GM12891 (cell line): ENCODE data around the gene BHLHE41.

Source experiments
- DNase-seq: peaks from one replicate; pipeline ENCODE4 v3.0.0; 2011; ENCODE audit warnings: low spot score; ENCODE audit not compliant: insufficient read length
- FAIRE-seq: peaks from 2 replicates; lab custom pipeline; 2011; peaks lifted over from hg19 to GRCh38; lab: Jason Lieb, UNC
- PAX5 ChIP-seq: IDR thresholded peaks from 2 replicates; pipeline ENCODE4 v1.6.1; 2011; ENCODE audit warnings: low read length, moderate library complexity, mild to moderate bottlenecking; ENCODE audit not compliant: insufficient read depth, severe bottlenecking
- POLR2A ChIP-seq: IDR thresholded peaks from 2 replicates; pipeline ENCODE4 v1.6.1; 2011; ENCODE audit warnings: low read depth, low read length, control low read depth
- POLR2AphosphoS5 ChIP-seq: IDR thresholded peaks from 2 replicates; pipeline ENCODE4 v1.6.1; 2011; ENCODE audit warnings: low read depth, low read length, control low read depth
- POU2F2 ChIP-seq: IDR thresholded peaks from 2 replicates; pipeline ENCODE4 v1.6.1; 2011; ENCODE audit warnings: low read depth, mild to moderate bottlenecking, control low read depth, low read length, moderate library complexity
- SPI1 ChIP-seq: IDR thresholded peaks from 2 replicates; pipeline ENCODE4 v1.6.1; 2011; ENCODE audit warnings: low read depth, low read length, control low read depth
- TAF1 ChIP-seq: IDR thresholded peaks from 2 replicates; pipeline ENCODE4 v1.6.1; 2011; ENCODE audit warnings: low read depth, low read length, control low read depth

The BHLHE41 gene

GRCh38 chr12:26122681-26123481, 2.0 kb downstream of the BHLHE41 start:
- no peak for DNase-seq
- TF ChIP-seq PAX5, result no peak
- no peak for TF ChIP-seq POLR2A
- TF ChIP-seq TAF1, result no peak
- peak; percentile 73 for FAIRE-seq

GRCh38 chr12:26122061-26122680, 2.7 kb downstream of the BHLHE41 start:
- FAIRE-seq, result peak; percentile 47
- TF ChIP-seq TAF1 (no peak), POLR2A (no peak), PAX5 (no peak), POLR2AphosphoS5 (no peak), SPI1 (no peak), POU2F2 (no peak)
- no peak for DNase-seq

GRCh38 chr12:26121323-26122060, 3.3 kb downstream of the BHLHE41 start:
- no peak for DNase-seq
- FAIRE-seq, result peak; percentile 13
- no peak for TF ChIP-seq POU2F2
- TF ChIP-seq SPI1, result peak; percentile 70

GRCh38 chr12:26120561-26121274, 4.1 kb downstream of the BHLHE41 start:
- DNase-seq, result no peak
- TF ChIP-seq PAX5, result no peak
- no peak for TF ChIP-seq TAF1
- TF ChIP-seq POLR2A, result no peak
- TF ChIP-seq POU2F2, result no peak
- TF ChIP-seq SPI1, result no peak
- no peak for FAIRE-seq

- FAIRE-seq (no peak), DNase-seq (no peak)
- TF ChIP-seq POU2F2 (no peak), POLR2AphosphoS5 (no peak), SPI1 (no peak), POLR2A (no peak), PAX5 (no peak), TAF1 (no peak)
Observed at GRCh38 chr12:26119391-26119989, 5.3 kb downstream of the BHLHE41 start.

GRCh38 chr12:26118308-26118707, 6.5 kb downstream of the BHLHE41 start:
- no peak for TF ChIP-seq TAF1
- TF ChIP-seq SPI1, result no peak
- TF ChIP-seq PAX5, result no peak
- TF ChIP-seq POLR2A, result no peak
- no peak for TF ChIP-seq POLR2AphosphoS5
- no peak for TF ChIP-seq POU2F2
- FAIRE-seq (no peak), DNase-seq (no peak)

GRCh38 chr12:26116829-26117715, 7.8 kb downstream of the BHLHE41 start:
- FAIRE-seq (no peak), DNase-seq (no peak)
- no peak for TF ChIP-seq SPI1
- no peak for TF ChIP-seq POU2F2
- TF ChIP-seq POLR2A, result no peak
- no peak for TF ChIP-seq PAX5
- TF ChIP-seq TAF1, result no peak
- TF ChIP-seq POLR2AphosphoS5, result no peak

GRCh38 chr12:26114720-26115401, 10.0 kb downstream of the BHLHE41 start:
- FAIRE-seq (no peak), DNase-seq (no peak)
- no peak for TF ChIP-seq TAF1
- TF ChIP-seq POLR2A, result no peak
- no peak for TF ChIP-seq SPI1
- no peak for TF ChIP-seq POU2F2
- no peak for TF ChIP-seq PAX5
- no peak for TF ChIP-seq POLR2AphosphoS5
